HepG2 (cell line): ENCODE measurements around the gene RAD9A. TPM values are rescaled to one million over a fixed set of nuclear protein-coding genes. Genes with fewer than 3 reads are reported as not detected.

Experiments
- ATAC-seq: fragments of 200-7000 bp; cut with Tn5 transposase; 3 replicates; pipeline ENCODE4 v1.9.1; 2020; ENCODE audit warnings: mild to moderate bottlenecking, moderate library complexity
- BruUV-seq: library from RNA; stranded (reverse); fragments of 400-500 nt; replicated peaks from 2 replicates; lab custom pipeline; 2021; lab: Mats Ljungman, UMichigan
- CTCF ChIA-PET: fragments of 300-600 bp; formaldehyde crosslinking; extraction: SDS; loops from one replicate; lab custom pipeline; 2021; ENCODE audit warnings: low total read pairs, inconsistent platforms, low intra/inter-chr PET ratio; lab: Yijun Ruan, JAX
- POLR2A ChIA-PET: fragments of 350-600 bp; sonication (Branson Sonifier 250); formaldehyde crosslinking; loops from one replicate; lab custom pipeline; 2020; ENCODE audit warnings: antibody characterized with exemption, inconsistent platforms; lab: Yijun Ruan, JAX
- DNase-seq: peaks from one replicate; pipeline ENCODE4 v3.0.0-alpha.2; 2015; ENCODE audit warnings: low spot score
- FAIRE-seq: peaks from 3 replicates; lab custom pipeline; 2011; peaks lifted over from hg19 to GRCh38; lab: Jason Lieb, UNC
- H2AFZ ChIP-seq: one replicate; pipeline ENCODE4 v1.6.1; 2011; ENCODE audit warnings: low read length, inconsistent platforms
- H3K27ac ChIP-seq: fragments of 300-600 bp; 3 replicates; pipeline ENCODE4 v1.8.0; 2011; ENCODE audit warnings: mixed run types, mild to moderate bottlenecking, mixed read lengths, low read length, inconsistent platforms; ENCODE audit not compliant: insufficient read depth; ENCODE audit errors: extremely low read length
- H3K27me3 ChIP-seq, 2 experiments: fragments of 200-600 bp in 1 of 2; 2 replicates in 1 of 2; 3 replicates in 1 of 2; pipeline versions ENCODE4 v1.6.0 to v1.8.0; 2011; ENCODE audit warnings: low read length in 2 of 2, mild to moderate bottlenecking in 2 of 2, moderate library complexity in 2 of 2, inconsistent platforms in 1 of 2; ENCODE audit not compliant: insufficient read depth in 2 of 2, control insufficient read depth in 1 of 2
- H3K36me3 ChIP-seq, 2 experiments: fragments of 200-600 bp in 1 of 2; replicated peaks in 1 of 2; 2 replicates in 1 of 2; 3 replicates in 1 of 2; pipeline versions ENCODE4 v1.5.1 to v1.8.0; 2011; ENCODE audit warnings: low read length in 2 of 2, inconsistent platforms in 1 of 2; ENCODE audit not compliant: insufficient read depth in 2 of 2, control insufficient read depth in 1 of 2
- H3K4me1 ChIP-seq: 2 replicates; pipeline ENCODE4 v1.5.1; 2012; ENCODE audit warnings: low read length, inconsistent platforms; ENCODE audit not compliant: insufficient read depth
- H3K4me2 ChIP-seq: 2 replicates; pipeline ENCODE4 v1.6.0; 2011; ENCODE audit warnings: low read depth, low read length, inconsistent platforms
- H3K4me3 ChIP-seq, 3 experiments: fragments of 200-600 bp in 1 of 3; sonication (generic), shearing (Covaris generic) in 1 of 3; replicated peaks in 1 of 3; 2 replicates each; pipeline ENCODE4 v1.5.1; 2011 to 2016; ENCODE audit warnings: low read length in 3 of 3, inconsistent platforms in 2 of 3, low read depth in 2 of 3, mild to moderate bottlenecking in 2 of 3, control low read depth in 1 of 3, mixed read lengths in 1 of 3; ENCODE audit not compliant: insufficient read depth in 1 of 3
- H3K79me2 ChIP-seq: one replicate; pipeline ENCODE4 v1.6.1; 2011; ENCODE audit warnings: low read length, inconsistent platforms; ENCODE audit not compliant: insufficient read depth
- H3K9ac ChIP-seq: 2 replicates; pipeline ENCODE4 v1.6.0; 2011; ENCODE audit warnings: mild to moderate bottlenecking, low read depth, low read length, inconsistent platforms; ENCODE audit not compliant: insufficient read depth
- H3K9me3 ChIP-seq: 2 replicates; pipeline ENCODE4 v1.5.1; 2012; ENCODE audit warnings: mild to moderate bottlenecking, low read length
- H4K20me1 ChIP-seq: 2 replicates; pipeline ENCODE4 v1.6.0; 2011; ENCODE audit warnings: inconsistent platforms, mild to moderate bottlenecking, low read length, moderate library complexity; ENCODE audit not compliant: insufficient read depth
- ADNP ChIP-seq: sonication (generic); formaldehyde crosslinking; IDR thresholded peaks from 2 replicates; pipeline ENCODE4 v1.4.0; 2020; ENCODE audit warnings: missing genetic modification reagents
- BCLAF1 ChIP-seq: fragments of 450-650 bp; IDR thresholded peaks from 2 replicates; pipeline ENCODE4 v1.6.1; 2017; ENCODE audit warnings: mild to moderate bottlenecking
- E2F1 ChIP-seq: sonication (generic); formaldehyde crosslinking; IDR thresholded peaks from 2 replicates; pipeline ENCODE4 v1.5.0; 2020; ENCODE audit warnings: missing genetic modification reagents
- ELF4 ChIP-seq: sonication (generic); formaldehyde crosslinking; IDR thresholded peaks from 2 replicates; pipeline ENCODE4 v1.5.0; 2020; ENCODE audit warnings: missing genetic modification reagents, mild to moderate bottlenecking, moderate library complexity, borderline replicate concordance
- JUND ChIP-seq: sonication (generic); formaldehyde crosslinking; IDR thresholded peaks from 2 replicates; pipeline ENCODE4 v1.8.0; 2022; ENCODE audit warnings: mild to moderate bottlenecking, missing genetic modification reagents
- KAT7 ChIP-seq: IDR thresholded peaks from 2 replicates; pipeline ENCODE4 v1.6.1; 2018; ENCODE audit warnings: borderline replicate concordance, missing compliant biosample characterization
- MBD4 ChIP-seq: IDR thresholded peaks from 2 replicates; pipeline ENCODE4 v1.6.1; 2012; ENCODE audit warnings: low read length, inconsistent platforms, borderline replicate concordance
- MXD1 ChIP-seq: sonication (generic); formaldehyde crosslinking; IDR thresholded peaks from 2 replicates; pipeline ENCODE4 v1.4.0; 2020; ENCODE audit warnings: mild to moderate bottlenecking, missing genetic modification reagents
- PCBP2 ChIP-seq: fragments of 200-400 bp; formaldehyde crosslinking; optimal IDR thresholded peaks from 2 replicates; pipeline ENCODE3; 2018; ENCODE audit warnings: low read length, low read depth; ENCODE audit not compliant: poor library complexity, severe bottlenecking
- POLR2G ChIP-seq: fragments of 200-400 bp; formaldehyde crosslinking; IDR thresholded peaks from 2 replicates; pipeline ENCODE4 v1.6.1; 2018; ENCODE audit warnings: mild to moderate bottlenecking, low read depth, low read length, moderate library complexity
- SNAI1 ChIP-seq: sonication (generic); formaldehyde crosslinking; IDR thresholded peaks from 2 replicates; pipeline ENCODE4 v1.5.0; 2020; ENCODE audit warnings: mild to moderate bottlenecking, missing genetic modification reagents, borderline replicate concordance
- ZNF10 ChIP-seq: sonication (generic); formaldehyde crosslinking; IDR thresholded peaks from 2 replicates; pipeline ENCODE4 v1.4.0; 2020; ENCODE audit warnings: mild to moderate bottlenecking, low read depth, missing genetic modification reagents, borderline replicate concordance
- ZNF549 ChIP-seq: sonication (generic); formaldehyde crosslinking; IDR thresholded peaks from 2 replicates; pipeline ENCODE4 v1.5.0; 2020; ENCODE audit warnings: missing genetic modification reagents
- ZNF616 ChIP-seq: sonication (generic); formaldehyde crosslinking; IDR thresholded peaks from 2 replicates; pipeline ENCODE4 v1.5.0; 2020; ENCODE audit warnings: low read depth, mild to moderate bottlenecking, missing genetic modification reagents
- ZNF776 ChIP-seq: sonication (generic); formaldehyde crosslinking; IDR thresholded peaks from 2 replicates; pipeline ENCODE4 v1.4.0; 2020; ENCODE audit warnings: mild to moderate bottlenecking, missing genetic modification reagents
- WGBS: methylation state at CpG from one replicate; pipeline ENCODE4 v1.1.6; 2017; ENCODE audit warnings: low lambda C conversion rate; 5-methylcytosine and 5-hydroxymethylcytosine counted together
- in situ Hi-C: cut with HindIII; loops from 2 replicates; pipeline ENCODE4 v1.10.0; 2017; ENCODE audit warnings: low pct_unique_long_range_greater_than_20kb; ENCODE audit not compliant: extremely low pct_ligation_motif_present
- intact Hi-C: fragments of 100-400 bp; cut with micrococcal nuclease; formaldehyde crosslinking; loops from one replicate; pipeline ENCODE4 v1.10.0; 2022; ENCODE audit not compliant: unreplicated experiment
- polyA plus RNA-seq, 8 experiments: library from polyadenylated mRNA; depleted of rRNA in 3 of 8; stranded (reverse) in 7 of 8; unstranded in 1 of 8; fragments of >200 nt; fragmentation: Illumina TruSeq in 4 of 8; extraction: Trizol in 4 of 8; gene quantifications; 2 replicates each; pipeline versions ENCODE4 v1.2.1 to v1.2.3, GENCODE V29; 2011 to 2016; ENCODE audit warnings: low read depth in 4 of 8, missing spikeins in 1 of 8, mixed read lengths in 1 of 8; ENCODE audit not compliant: insufficient read depth in 1 of 8
- total RNA-seq, 5 experiments: library from RNA; depleted of rRNA; stranded (reverse); fragments of >200 nt; fragmentation: Illumina TruSeq; extraction: Trizol; gene quantifications; 2 replicates each; pipeline ENCODE4 v1.2.3, GENCODE V29; 2016; ENCODE audit warnings: low read depth in 1 of 5

The RAD9A gene
- total and polyA plus RNA-seq, 2 of the 13 experiments (the other 11 are each of a cell fraction or from before 2014, with no cell fraction given) = 10.1 to 15.7 TPM

GRCh38 chr11:67369801-67370284, 21.9 kb upstream of the RAD9A start:
- peaks cover 25% of the 10 kb centered on the region for H3K4me1 ChIP-seq
- H3K79me2 ChIP-seq = no peaks in the 10 kb centered on the region
- peaks cover 1 to 8% of the 10 kb centered on the region in 2 experiments; a peak in 3 of 5 replicates for H3K27me3 ChIP-seq
- no peak overlapping the region for H3K9ac ChIP-seq
- H3K27ac ChIP-seq = no peak overlapping the region
- CTCF ChIA-PET = no interaction called here
- ATAC-seq (no peak), DNase-seq (no peak), FAIRE-seq (no peak)
- H2AFZ ChIP-seq = no peak overlapping the region
- WGBS = 90% methylated on average over 11 of the region's 12 CpGs
- intact Hi-C loops = no loop called here
- BruUV-seq = no TSS peak
- TF ChIP-seq KAT7 (CRISPR knock-in tag) (no peak), ZNF616 (CRISPR knock-in tag) (no peak), ZNF549 (CRISPR knock-in tag) (no peak), MXD1 (CRISPR knock-in tag) (no peak), ADNP (CRISPR knock-in tag) (no peak), ZNF10 (CRISPR knock-in tag) (no peak), BCLAF1 (no peak), MBD4 (no peak), SNAI1 (CRISPR knock-in tag) (no peak), E2F1 (CRISPR knock-in tag) (no peak), JUND (CRISPR knock-in tag) (no peak), ZNF776 (CRISPR knock-in tag) (no peak), POLR2G (no peak), ELF4 (CRISPR knock-in tag) (no peak), PCBP2 (no peak)
- in situ Hi-C loops = no loop called here
- H3K9me3 ChIP-seq = no peaks in the 10 kb centered on the region
- H3K36me3 ChIP-seq = no peaks in the 10 kb centered on the region
- POLR2A ChIA-PET = interaction anchor here (1.3 to 18.5 kb wide), 2 partner anchors 12 to 16 kb away, joined by 3 to 365 read pairs; partner anchors contain the start of gene POLD4
- no peak overlapping the region for H3K4me3 ChIP-seq
- H4K20me1 ChIP-seq = no peaks in the 10 kb centered on the region
- no peak overlapping the region for H3K4me2 ChIP-seq
